ENCODE measurements around the gene NDUFB10. TPM values are rescaled to one million over a fixed set of nuclear protein-coding genes. Genes with fewer than 3 reads are reported as not detected.

The NDUFB10 gene
- total RNA-seq, 1 donor from 2014 or later, result 130 TPM

GRCh38 chr16:1983544-1984346, 24.4 kb downstream of the NDUFB10 start, which contains the start of gene GFER:
TSS of gene GFER (plus strand) at chr16:1984193. CDS start at chr16:1984219, 26 bp downstream.
- Histone ChIP-seq H3K9me3 (ENCODE audit: control insufficient read depth in 3 of 3, low read length in 3 of 3) (no peaks in the 10 kb centered on the region), H3K27me3 (ENCODE audit: control insufficient read depth in 3 of 3, insufficient read depth in 3 of 3, low read length in 3 of 3) (peaks cover 12 to 27% (median 21%) of the 10 kb centered on the region in 3 donors), H3K36me3 (ENCODE audit: control insufficient read depth in 3 of 3, insufficient read depth in 3 of 3, low read length in 3 of 3) (peaks cover 17 to 20% (median 18%) of the 10 kb centered on the region in 3 donors), H3K4me3 (ENCODE audit: low read length in 3 of 3) (peak within 1 kb of the TSS; percentile 60 to 81 (median 81)), H3K9ac (ENCODE audit: low read depth in 1 of 3, low read length in 3 of 3) (peak within 1 kb of the TSS; percentile 43 to 82 (median 70)), H3K4me1 (ENCODE audit: control insufficient read depth in 3 of 3, insufficient read depth in 3 of 3, low read length in 3 of 3) (peaks cover 29 to 50% (median 37%) of the 10 kb centered on the region in 3 donors), H3K27ac (ENCODE audit: low read depth, low read length) (peak within 1 kb of the TSS; percentile 47)

- Histone ChIP-seq H3K4me3 (ENCODE audit: low read length in 3 of 3) (peak overlapping the region; percentile 60 to 81 (median 81)), H3K4me1 (ENCODE audit: control insufficient read depth in 3 of 3, insufficient read depth in 3 of 3, low read length in 3 of 3) (peaks cover 29 to 56% (median 37%) of the 10 kb centered on the region in 3 donors), H3K27me3 (ENCODE audit: control insufficient read depth in 3 of 3, insufficient read depth in 3 of 3, low read length in 3 of 3) (peaks cover 20 to 32% (median 25%) of the 10 kb centered on the region in 3 donors), H3K36me3 (ENCODE audit: control insufficient read depth in 3 of 3, insufficient read depth in 3 of 3, low read length in 3 of 3) (peaks cover 16 to 20% (median 18%) of the 10 kb centered on the region in 3 donors), H3K9me3 (ENCODE audit: control insufficient read depth in 3 of 3, low read length in 3 of 3) (no peaks in the 10 kb centered on the region), H3K9ac (ENCODE audit: low read depth in 1 of 3, low read length in 3 of 3) (peak overlapping the region; percentile 33 to 82 (median 70)), H3K27ac (ENCODE audit: low read depth, low read length) (peak overlapping the region; percentile 47)
These were observed 25.2 kb downstream of the NDUFB10 start for GRCh38 chr16:1984347-1985225.

GRCh38 chr16:1985466-1986150, 26.3 kb downstream of the NDUFB10 start:
- Histone ChIP-seq H3K27me3 (ENCODE audit: control insufficient read depth in 3 of 3, insufficient read depth in 3 of 3, low read length in 3 of 3) (peaks cover 23 to 31% (median 26%) of the 10 kb centered on the region in 3 donors), H3K9me3 (ENCODE audit: control insufficient read depth in 3 of 3, low read length in 3 of 3) (no peaks in the 10 kb centered on the region), H3K4me3 (ENCODE audit: low read length in 3 of 3) (peak overlapping the region in 2 of 3 donors; percentile 81), H3K27ac (ENCODE audit: low read depth, low read length) (no peak overlapping the region), H3K9ac (ENCODE audit: low read depth in 1 of 3, low read length in 3 of 3) (peak overlapping the region in 1 of 3 donors; percentile 82), H3K36me3 (ENCODE audit: control insufficient read depth in 3 of 3, insufficient read depth in 3 of 3, low read length in 3 of 3) (peaks cover 16 to 20% (median 18%) of the 10 kb centered on the region in 3 donors), H3K4me1 (ENCODE audit: control insufficient read depth in 3 of 3, insufficient read depth in 3 of 3, low read length in 3 of 3) (peaks cover 26 to 50% (median 32%) of the 10 kb centered on the region in 3 donors)

GRCh38 chr16:1987198-1987597, 27.9 kb downstream of the NDUFB10 start:
- Histone ChIP-seq H3K27ac (ENCODE audit: low read depth, low read length) (no peak overlapping the region), H3K9me3 (ENCODE audit: control insufficient read depth in 3 of 3, low read length in 3 of 3) (no peaks in the 10 kb centered on the region), H3K27me3 (ENCODE audit: control insufficient read depth in 3 of 3, insufficient read depth in 3 of 3, low read length in 3 of 3) (peaks cover 34 to 40% (median 39%) of the 10 kb centered on the region in 3 donors), H3K36me3 (ENCODE audit: control insufficient read depth in 3 of 3, insufficient read depth in 3 of 3, low read length in 3 of 3) (peaks cover 16 to 20% (median 18%) of the 10 kb centered on the region in 3 donors), H3K4me3 (ENCODE audit: low read length in 3 of 3) (no peak overlapping the region), H3K4me1 (ENCODE audit: control insufficient read depth in 3 of 3, insufficient read depth in 3 of 3, low read length in 3 of 3) (peaks cover 33 to 46% (median 35%) of the 10 kb centered on the region in 3 donors), H3K9ac (ENCODE audit: low read depth in 1 of 3, low read length in 3 of 3) (no peak overlapping the region)

- Histone ChIP-seq H3K27me3 (ENCODE audit: control insufficient read depth in 3 of 3, insufficient read depth in 3 of 3, low read length in 3 of 3) (peaks cover 34 to 40% (median 38%) of the 10 kb centered on the region in 3 donors), H3K4me1 (ENCODE audit: control insufficient read depth in 3 of 3, insufficient read depth in 3 of 3, low read length in 3 of 3) (peaks cover 23 to 34% (median 28%) of the 10 kb centered on the region in 3 donors), H3K9ac (ENCODE audit: low read depth in 1 of 3, low read length in 3 of 3) (peak within 1 kb of the TSS in 1 of 3 donors; percentile 8), H3K9me3 (ENCODE audit: control insufficient read depth in 3 of 3, low read length in 3 of 3) (no peaks in the 10 kb centered on the region), H3K27ac (ENCODE audit: low read depth, low read length) (no peak within 1 kb of the TSS), H3K4me3 (ENCODE audit: low read length in 3 of 3) (peak within 1 kb of the TSS in 1 of 3 donors; percentile 35), H3K36me3 (ENCODE audit: control insufficient read depth in 3 of 3, insufficient read depth in 3 of 3, low read length in 3 of 3) (peaks cover 16 to 20% (median 18%) of the 10 kb centered on the region in 3 donors)
These were observed 30.1 kb downstream of the NDUFB10 start, which contains the start of gene SYNGR3 for GRCh38 chr16:1989209-1990100. TSS of gene SYNGR3 (plus strand) at chr16:1989970. CDS start at chr16:1990103, 133 bp downstream.

GRCh38 chr16:1990101-1990350, 30.7 kb downstream of the NDUFB10 start:
- Histone ChIP-seq H3K9me3 (ENCODE audit: control insufficient read depth in 3 of 3, low read length in 3 of 3) (no peaks in the 10 kb centered on the region), H3K27me3 (ENCODE audit: control insufficient read depth in 3 of 3, insufficient read depth in 3 of 3, low read length in 3 of 3) (peaks cover 34 to 40% (median 38%) of the 10 kb centered on the region in 3 donors), H3K4me1 (ENCODE audit: control insufficient read depth in 3 of 3, insufficient read depth in 3 of 3, low read length in 3 of 3) (peaks cover 17 to 28% (median 22%) of the 10 kb centered on the region in 3 donors), H3K36me3 (ENCODE audit: control insufficient read depth in 3 of 3, insufficient read depth in 3 of 3, low read length in 3 of 3) (peaks cover 16 to 20% (median 18%) of the 10 kb centered on the region in 3 donors), H3K27ac (ENCODE audit: low read depth, low read length) (no peak overlapping the region), H3K4me3 (ENCODE audit: low read length in 3 of 3) (no peak overlapping the region), H3K9ac (ENCODE audit: low read depth in 1 of 3, low read length in 3 of 3) (no peak overlapping the region)

GRCh38 chr16:1990351-1991134, 31.2 kb downstream of the NDUFB10 start:
- Histone ChIP-seq H3K27me3 (ENCODE audit: control insufficient read depth in 3 of 3, insufficient read depth in 3 of 3, low read length in 3 of 3) (peaks cover 34 to 40% (median 38%) of the 10 kb centered on the region in 3 donors), H3K4me3 (ENCODE audit: low read length in 3 of 3) (peak overlapping the region in 1 of 3 donors; percentile 35), H3K36me3 (ENCODE audit: control insufficient read depth in 3 of 3, insufficient read depth in 3 of 3, low read length in 3 of 3) (peaks cover 14 to 18% (median 15%) of the 10 kb centered on the region in 3 donors), H3K9ac (ENCODE audit: low read depth in 1 of 3, low read length in 3 of 3) (no peak overlapping the region), H3K4me1 (ENCODE audit: control insufficient read depth in 3 of 3, insufficient read depth in 3 of 3, low read length in 3 of 3) (peaks cover 12 to 23% (median 17%) of the 10 kb centered on the region in 3 donors), H3K9me3 (ENCODE audit: control insufficient read depth in 3 of 3, low read length in 3 of 3) (no peaks in the 10 kb centered on the region), H3K27ac (ENCODE audit: low read depth, low read length) (no peak overlapping the region)

GRCh38 chr16:1991135-1991551, 31.8 kb downstream of the NDUFB10 start:
- Histone ChIP-seq H3K27me3 (ENCODE audit: control insufficient read depth in 3 of 3, insufficient read depth in 3 of 3, low read length in 3 of 3) (peaks cover 34 to 38% (median 35%) of the 10 kb centered on the region in 3 donors), H3K9ac (ENCODE audit: low read depth in 1 of 3, low read length in 3 of 3) (no peak overlapping the region), H3K36me3 (ENCODE audit: control insufficient read depth in 3 of 3, insufficient read depth in 3 of 3, low read length in 3 of 3) (peaks cover 8 to 12% (median 9%) of the 10 kb centered on the region in 3 donors), H3K27ac (ENCODE audit: low read depth, low read length) (no peak overlapping the region), H3K4me3 (ENCODE audit: low read length in 3 of 3) (peak overlapping the region in 1 of 3 donors; percentile 22), H3K9me3 (ENCODE audit: control insufficient read depth in 3 of 3, low read length in 3 of 3) (no peaks in the 10 kb centered on the region), H3K4me1 (ENCODE audit: control insufficient read depth in 3 of 3, insufficient read depth in 3 of 3, low read length in 3 of 3) (peaks cover 12 to 21% (median 16%) of the 10 kb centered on the region in 3 donors)
